ENCODE measurements around the gene TNFRSF13B.

Gene TNFRSF13B

GRCh38 chr17:16945136-16945482 is 26.8 kb downstream of the TNFRSF13B start:
- TF ChIP-seq CTCF (IDR thresholded peaks at IDR 0.05; ENCODE audit: extremely low read depth, missing control alignments), result no peak
- DNase-seq (ENCODE audit: low spot score), result no peak

DNA sequence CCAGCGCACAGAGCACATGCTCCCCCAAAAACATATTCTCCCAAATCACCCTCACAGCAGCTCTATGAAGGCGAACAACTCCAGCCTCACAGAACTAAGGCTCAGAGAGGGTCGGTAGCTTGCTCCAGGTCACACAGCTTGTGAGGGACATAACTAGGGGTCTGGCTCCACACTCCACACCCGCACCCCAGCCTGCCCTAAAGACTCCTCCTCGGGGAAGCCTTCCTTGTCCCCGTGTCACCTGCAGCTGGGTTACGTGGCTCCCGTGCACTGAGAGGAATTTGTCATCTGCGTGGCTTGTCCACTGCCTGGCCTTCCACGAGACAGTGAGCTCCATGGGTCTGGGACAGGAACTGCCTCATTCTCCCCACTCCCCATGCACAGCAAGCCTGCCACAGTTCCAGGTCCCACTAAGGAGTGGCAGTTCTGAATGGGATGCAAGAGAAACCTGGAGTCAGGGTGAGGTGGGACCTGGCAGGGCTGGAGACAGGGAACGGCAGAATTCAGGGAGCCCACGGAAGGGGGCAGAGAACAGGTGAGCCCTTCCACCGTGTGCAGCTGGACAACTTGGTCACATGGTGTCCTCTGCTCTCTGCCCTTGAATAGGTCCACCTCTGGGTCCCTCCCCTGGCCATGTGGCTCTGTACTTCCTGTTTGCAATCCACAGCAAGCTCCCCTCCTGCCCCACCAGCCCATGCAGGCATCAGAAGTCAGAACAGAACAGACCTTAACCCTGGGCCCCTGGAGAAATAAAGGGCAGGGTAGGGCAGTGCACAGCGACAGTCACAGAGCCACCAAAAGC is 27.4 kb downstream of the TNFRSF13B start:
- TF ChIP-seq CTCF (IDR thresholded peaks at IDR 0.05; ENCODE audit: extremely low read depth, missing control alignments), result no peak
- no peak for DNase-seq (ENCODE audit: low spot score)

DNA sequence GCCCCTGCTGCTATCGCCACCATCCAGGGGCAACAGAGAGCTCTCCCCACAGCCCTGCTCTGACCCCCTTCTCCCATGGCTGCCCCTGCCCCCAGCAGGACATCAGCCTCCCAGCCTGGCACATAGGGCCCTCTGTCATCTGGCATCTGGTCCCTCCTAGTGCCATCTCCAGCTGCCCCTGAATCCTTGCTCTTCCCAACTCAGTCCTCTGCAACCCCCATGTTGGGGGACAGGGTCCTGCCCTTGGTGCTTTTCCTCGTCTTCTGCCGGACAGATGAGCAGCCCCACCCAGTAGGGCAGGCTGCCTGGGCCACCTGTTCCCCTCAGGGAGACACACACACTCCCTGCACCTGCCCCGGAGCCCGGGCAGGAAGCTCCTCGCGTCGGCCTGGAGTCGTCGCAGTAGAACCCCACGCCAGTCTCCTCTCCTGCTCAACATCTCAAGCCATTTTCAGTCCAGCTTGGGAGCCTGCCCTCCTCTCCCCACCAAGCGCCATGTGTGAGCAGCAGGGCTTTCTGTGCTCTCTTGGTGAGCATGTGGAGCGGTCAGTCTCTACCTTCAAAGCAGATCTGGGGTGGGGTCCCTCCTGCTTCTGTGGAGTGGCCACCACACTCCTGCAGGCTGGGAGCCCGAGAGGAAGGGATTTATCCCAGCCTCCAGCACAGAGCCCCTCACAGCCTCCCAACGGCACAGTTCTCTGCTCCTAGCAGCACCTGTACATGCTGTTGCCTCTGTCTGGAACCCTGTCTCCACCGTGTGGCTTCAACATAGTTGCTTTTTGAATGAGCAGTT is 28.2 kb downstream of the TNFRSF13B start:
- TF ChIP-seq CTCF (IDR thresholded peaks at IDR 0.05; ENCODE audit: extremely low read depth, missing control alignments), result no peak

GRCh38 chr17:16943032-16943352 is 28.9 kb downstream of the TNFRSF13B start:
- no peak for DNase-seq (ENCODE audit: low spot score)
- TF ChIP-seq CTCF (IDR thresholded peaks at IDR 0.05; ENCODE audit: extremely low read depth, missing control alignments), result no peak

More for the DNA sequence above, 28.2 kb downstream of the TNFRSF13B start:
- no peak for DNase-seq (ENCODE audit: low spot score)

GRCh38 chr17:16942141-16943031 is 29.5 kb downstream of the TNFRSF13B start:
- no peak for TF ChIP-seq CTCF (IDR thresholded peaks at IDR 0.05; ENCODE audit: extremely low read depth, missing control alignments)
- no peak for DNase-seq (ENCODE audit: low spot score)

DNA sequence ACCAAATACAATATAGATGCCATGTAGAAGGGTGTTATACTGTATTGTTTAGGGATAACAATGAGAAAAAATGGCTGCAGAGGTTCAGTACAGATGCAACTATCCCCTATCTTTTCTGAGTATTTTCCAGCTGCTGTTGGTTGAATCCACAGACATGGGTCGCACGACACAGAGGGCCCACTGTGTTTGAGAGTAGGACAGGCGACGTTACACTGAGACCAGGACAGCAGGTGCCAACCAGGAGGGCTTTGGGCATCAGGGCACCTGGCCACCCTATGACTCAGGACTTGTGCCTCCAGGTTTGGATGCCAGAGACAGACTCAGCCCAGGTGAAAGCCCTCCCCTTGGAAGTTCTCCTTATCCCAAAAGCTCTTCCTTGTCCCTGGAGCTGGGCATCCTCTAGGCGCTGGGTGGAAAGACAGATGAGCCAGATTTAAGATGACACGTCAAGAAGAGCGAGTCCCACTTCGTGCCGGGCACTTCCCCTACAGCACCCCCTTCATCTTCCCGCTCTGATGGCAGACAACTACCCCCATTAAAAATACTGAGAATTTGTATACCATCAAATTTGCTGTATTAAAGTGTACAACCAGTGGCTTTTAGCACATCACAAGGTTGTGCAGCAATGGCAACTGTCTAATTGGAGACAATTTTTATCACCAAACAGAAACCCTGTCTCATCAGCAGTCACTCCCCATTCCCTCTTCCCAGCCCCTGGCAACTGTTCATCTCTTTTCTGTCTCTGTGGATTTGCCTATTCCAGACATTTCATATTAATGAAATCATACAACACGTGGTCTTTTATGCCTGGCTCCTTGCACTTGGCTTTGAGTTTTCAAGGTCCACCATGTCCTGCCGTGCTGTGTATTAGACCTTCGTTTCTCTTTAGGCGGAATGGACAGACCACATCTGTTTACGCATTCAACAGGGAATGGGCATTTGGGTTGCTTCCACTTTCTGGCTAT is 30.6 kb downstream of the TNFRSF13B start:
- DNase-seq (ENCODE audit: low spot score), result no peak
- TF ChIP-seq CTCF (IDR thresholded peaks at IDR 0.05; ENCODE audit: extremely low read depth, missing control alignments), result no peak
